ENCODE measurements around the gene CDCP1.

Gene CDCP1

DNA sequence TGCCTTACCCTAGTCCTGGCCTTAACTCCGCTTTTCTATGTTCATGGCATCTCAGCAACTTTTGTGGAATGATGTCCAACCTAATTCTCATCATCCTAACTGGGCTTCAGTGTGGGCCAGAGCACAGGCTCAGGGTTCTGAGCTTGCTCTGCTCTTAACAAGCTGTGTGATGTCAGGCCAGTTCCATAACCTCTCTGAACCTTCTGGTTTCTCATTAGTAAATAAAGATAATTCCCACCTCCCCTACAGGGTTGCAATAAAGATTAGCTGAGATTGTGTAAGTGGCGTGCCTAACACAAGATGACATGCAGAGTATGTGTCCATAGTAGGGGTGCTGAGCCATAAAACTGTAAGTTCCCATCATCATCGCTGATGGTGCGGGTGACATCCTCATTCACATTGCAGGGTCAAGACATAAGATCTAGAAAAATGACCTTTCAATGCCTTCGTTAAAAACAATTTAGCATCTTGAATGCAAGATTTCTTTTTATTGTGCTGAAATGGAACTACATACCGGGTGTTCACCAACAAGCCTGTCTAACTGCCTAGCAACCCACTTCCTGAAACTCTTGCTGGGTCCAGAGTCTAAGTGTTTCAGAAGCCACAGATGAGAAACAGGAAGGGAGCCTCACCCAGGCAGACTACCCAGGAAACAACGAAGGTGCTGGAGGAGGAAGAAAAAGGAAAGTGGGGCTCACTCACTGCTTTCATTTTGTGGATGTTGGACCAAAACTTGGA lies 36.2 kb downstream of the CDCP1 start:
- DNase-seq: peak; percentile 20

DNA sequence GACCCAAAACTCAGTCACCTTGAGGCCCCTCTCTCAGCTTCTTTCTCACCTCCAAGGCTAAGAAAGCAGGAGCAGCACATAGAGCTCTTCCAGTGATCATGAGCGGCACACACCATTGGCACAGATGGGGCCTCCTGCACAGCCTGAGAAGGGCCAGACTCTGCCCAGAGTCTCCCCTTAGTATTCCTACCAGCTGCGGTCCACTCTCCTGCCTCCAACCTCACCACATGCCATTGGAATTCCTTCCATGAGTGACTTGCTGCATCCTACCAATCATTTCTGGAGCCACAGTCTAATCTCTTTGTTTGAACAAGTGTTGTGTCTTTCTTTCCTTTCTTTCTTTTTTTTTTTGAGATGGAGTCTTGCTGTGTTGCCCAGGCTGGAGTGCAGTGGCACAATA lies 39.3 kb downstream of the CDCP1 start:
- no peak for DNase-seq

DNA sequence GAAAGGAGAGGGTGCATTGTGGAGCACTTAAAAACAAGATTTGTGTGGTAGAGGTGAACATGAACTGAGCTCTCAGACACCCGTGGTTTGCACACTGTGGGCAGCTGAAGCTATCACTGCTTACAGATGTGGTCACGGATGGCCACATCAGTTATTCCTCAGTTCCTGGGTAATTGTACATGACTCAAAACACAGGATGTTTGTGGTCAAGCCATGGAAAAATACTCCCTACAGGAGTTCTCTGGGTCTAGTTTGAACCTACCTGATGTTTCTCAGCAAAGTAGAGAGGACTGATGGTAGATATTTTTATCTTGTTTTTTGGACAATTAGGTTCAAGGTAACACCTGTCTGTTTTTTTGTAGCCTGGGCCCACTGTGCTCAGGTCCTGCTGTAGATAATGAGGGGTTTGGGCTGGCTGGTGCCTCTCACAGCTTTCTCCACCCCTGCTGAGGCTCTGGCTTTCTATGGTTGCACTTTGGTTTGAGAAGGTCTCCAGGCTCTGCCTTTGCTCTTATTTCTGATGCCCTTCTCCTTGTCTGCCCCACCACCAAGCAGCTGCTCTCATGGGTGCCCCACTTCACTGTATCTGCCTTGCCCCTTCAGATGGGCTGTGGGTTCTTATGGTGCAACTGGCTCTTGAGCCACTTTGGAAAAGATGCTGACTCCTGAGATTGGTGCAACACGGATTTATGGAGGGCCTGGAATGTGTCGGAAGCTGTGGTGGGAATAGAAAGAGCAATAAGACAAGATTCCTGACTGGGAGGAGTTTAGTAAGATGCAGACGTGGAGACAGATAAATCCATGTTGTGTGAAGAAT lies 40.1 kb downstream of the CDCP1 start:
- peak; percentile 45 for DNase-seq

DNA sequence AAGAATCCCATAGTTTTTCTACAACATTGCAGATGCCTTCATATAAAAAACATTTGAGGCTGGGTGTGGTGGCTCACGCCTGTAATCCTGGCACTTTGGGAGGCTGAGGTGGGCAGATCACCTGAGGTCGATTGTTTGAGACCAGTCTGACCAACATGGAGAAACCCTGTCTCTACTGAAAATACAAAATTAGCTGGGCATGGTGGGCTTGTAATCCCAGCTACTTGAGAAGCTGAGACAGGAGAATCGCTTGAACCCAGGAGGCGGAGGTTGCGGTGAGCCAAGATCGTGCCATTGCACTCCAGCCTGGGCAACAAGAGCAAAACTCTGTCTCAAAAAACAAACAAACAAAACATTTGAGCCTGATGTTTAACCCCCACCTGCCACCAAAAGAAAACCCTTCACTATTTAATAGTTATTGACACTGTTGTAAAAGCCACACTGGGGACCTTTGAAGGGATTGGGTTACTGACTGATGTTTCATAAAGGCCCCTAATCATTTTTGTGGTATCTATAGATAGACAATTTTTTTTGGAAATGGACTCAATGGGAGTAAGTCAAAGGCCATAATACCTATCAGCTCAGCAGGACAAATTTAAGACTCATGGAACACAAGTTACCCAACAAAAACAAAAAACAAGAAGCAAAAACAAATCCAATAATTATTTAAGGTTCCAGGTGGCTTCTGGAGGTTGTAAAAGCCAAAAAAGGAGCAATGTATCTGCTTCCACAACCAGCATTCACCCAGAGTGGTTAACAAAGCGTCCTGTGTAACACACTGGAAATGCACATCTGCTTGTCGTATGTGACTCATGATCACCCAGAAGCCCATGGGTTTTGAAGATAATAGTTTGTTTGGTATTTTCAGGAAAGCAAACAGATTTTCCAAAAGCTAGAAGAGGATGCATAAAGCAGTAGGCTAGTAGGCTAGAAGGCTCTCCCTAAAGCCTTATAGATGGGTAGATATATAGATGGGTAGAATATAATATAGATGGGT lies 41.2 kb downstream of the CDCP1 start:
- peak; percentile 55 for DNase-seq

DNA sequence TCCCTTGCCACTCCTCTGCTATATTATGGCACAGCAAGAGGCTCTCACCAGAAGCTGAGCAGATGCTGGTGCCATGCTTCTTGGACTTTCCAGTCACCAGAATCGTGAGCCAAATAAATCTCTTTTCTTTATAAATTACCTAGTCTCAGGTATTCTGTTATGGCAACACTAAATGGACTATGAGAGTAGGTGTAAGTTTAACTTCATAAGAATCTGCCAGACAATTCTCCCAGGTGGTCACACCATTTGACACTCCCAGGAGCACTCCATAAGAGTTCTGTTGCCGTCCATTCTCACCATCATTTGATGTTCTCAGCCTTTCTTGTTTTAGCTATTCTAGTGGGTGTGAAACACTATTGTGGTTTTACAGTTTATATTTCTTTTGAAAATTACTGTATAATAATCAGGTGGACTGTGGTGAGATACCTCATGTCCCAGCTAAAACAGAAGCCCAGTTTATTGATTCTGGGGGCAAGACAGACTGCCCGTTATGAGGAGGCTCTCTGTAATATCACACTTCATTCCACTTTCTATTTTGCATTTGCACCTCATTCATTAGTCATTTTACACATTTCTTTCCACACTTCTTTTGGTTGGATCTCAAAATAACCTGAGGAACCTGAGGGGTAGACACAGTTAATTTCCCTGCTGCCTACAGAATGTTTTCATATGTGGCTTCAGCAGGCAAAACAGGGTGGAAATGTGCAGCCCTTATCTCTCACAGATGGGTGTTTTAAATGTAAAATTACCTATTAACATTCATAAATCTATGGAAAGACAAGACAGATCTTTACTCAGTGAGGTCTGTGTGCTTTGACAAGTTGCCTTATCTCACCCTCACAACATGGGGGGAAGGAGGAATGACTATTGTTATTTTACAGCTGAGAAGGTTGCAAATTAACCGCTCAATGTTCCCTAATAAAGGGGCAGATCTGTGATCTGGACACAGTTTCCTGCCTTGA lies 42.1 kb downstream of the CDCP1 start:
- peak; percentile 89 for DNase-seq

DNA sequence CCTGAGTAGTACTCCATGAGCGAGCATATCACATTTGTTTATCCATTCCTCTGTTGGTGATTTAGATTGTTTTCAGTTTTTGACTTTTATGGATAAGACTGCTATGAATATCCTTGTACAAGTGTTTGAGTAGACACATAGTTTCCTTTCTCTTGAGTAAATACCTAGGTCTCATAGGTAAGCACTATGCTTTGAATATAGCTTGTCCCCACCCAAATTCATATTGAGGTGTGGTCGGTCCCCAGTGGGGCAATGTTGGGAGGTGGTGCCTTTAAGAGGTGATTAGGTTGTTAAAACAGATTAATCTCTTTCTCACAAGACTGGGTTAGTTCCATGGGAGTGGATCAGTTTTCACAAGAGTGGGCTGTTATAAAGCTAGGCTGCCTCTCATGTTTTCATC lies 42.8 kb downstream of the CDCP1 start:
- peak; percentile 6 for DNase-seq

DNA sequence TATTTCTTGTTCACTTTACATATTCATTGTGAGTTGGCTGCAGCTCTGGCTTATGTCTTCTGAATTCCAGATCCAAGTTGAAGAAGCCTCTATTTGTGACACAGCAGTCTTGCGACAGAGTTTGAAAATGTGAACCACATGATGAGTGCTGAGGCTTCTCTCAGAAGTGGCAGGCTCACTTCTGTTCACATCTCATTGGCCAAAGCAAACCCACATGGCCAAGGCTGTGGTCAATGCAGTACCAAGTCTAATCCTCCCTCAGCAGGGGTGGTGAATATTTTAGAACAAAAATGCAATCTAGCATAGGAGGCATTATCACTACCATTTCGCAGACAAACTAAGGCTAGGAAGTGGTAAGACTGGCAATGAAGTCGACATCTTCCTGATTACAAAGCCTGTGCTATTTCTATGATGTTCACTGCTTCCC lies 45.2 kb downstream of the CDCP1 start:
- DNase-seq: peak; percentile 17

DNA sequence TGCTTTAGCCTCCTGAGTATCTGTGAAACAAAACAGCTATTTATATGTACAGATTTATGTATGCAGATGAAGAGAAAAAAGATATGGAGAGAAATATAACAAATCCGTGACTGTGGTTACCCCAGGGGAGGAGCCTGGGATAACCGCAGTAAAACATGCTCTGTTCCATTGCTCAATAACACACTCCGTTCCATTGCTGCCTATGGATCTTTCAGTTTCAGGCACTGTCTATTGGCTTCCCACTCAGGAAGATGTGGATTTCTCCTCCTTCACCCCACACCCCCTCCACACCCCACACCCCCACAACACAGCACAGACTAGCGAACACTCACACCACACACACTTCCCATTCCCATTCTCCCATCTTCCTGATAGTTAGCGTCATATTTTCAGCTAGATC lies 47.9 kb downstream of the CDCP1 start:
- no peak for DNase-seq

DNA sequence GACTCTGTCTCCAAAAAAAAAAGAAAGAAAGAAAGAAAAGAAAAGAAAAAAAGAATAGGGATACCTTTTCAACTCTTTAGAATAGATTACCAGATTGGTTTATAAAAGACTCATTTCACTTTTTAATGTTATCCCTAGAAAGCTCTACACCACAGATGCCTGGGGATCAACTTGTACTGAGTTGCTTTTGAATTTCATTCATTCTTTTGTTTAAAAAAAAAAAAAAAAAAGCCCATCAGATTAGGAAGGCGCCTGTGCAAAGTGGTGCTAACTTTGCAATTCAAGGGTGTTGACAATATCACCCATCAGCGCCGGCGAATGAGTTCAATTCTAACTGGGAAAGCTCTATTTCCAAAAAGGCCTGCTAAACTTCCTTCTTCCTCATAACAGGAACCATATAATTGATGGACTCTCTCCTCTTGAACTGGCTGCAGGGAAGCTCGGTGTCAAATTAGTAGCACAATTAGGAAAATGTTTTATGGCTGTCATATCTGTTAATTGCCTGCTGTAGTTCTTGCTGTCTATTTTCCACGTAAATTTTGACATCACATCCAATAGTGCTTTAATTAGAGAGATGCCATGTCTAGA lies 48.8 kb downstream of the CDCP1 start:
- DNase-seq: no peak

DNA sequence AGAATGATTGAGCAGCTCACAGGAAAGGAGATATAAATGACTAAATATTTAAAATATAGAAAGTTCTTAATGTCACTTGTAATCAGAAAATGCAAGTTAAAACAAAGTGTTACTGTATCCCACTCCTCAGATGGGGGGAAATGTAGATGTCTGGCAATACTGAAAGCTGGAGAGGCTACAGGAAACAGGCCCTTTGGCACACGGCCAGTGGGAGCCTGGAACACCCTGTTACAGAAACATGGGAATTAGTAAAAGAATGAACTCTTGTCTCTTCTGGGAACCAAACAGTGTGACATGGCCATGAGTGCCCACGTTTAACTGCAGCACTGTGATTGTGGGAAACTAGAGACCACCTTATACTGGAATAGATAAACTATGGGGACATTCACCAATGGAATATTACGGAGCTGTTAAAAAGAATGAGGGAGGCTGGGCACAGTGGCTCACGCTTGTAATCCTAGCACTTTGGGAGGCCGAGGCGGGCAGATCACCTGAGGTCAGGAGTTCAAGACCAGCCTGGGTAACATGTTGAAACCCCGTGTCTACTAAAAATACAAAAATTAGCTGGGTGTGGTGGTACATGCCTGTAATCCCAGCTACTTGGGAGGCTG lies 50.2 kb downstream of the CDCP1 start:
- DNase-seq: no peak

DNA sequence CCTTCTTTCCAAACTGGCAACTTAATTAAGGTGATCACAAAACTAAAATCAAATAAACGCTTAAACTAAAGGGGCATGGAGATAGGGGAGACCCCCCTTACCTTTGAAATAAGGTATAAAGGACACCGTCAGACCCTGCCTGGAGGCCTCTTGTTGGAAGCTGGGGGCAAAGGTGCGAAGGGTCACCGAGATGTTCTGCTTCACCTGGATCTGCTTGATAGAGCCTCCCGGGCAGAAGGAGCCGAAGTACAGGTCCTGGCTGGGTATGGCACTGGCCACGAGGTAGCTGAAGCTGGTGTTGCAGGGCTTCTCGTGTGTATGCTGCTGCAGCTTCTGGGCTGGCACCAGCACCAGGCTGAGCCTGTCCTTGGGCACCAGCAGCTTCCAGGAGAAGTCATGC lies 53.0 kb downstream of the CDCP1 start:
- no peak for DNase-seq

DNA sequence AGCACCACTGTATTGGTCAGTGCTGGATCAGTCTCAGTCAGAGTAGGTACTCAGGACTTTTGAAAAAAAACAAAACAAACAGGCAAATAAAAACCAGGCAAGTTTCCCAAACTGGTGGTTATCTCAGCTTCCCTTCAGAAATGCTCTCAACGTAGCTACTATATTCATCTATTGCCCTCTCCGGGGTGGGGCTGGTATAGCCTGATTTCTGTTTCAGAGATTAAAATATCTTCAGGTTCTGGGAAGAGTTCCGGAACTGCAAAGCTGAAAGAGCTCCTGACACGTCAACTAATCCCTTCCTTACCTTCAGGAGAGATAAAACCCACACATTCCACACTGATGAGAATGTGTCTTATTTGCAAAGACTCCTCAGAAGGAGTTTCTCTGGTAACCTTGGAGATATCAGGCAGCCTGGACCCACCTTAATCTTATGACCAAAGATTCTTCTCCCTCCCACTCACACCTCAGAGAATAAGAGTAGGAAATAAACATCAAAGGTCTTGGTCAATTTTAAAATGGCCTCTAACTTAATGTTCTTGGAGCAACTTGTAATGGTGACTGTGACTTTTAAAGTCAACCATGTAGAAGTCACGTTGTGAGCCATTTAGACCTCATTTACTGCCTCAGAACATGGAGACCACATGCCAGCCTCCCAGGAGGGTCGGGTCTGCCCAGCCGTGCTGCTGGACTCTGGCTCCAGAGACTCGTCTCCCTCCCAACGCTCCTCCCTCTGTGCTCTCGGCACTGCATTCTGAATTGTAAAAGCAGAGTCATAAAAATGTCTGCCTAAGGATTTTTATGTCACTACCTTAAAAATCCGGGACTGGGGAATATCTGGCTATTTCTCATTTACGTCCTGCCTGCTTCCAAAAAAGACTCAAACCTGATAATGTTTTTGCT lies 53.8 kb downstream of the CDCP1 start:
- DNase-seq: no peak

DNA sequence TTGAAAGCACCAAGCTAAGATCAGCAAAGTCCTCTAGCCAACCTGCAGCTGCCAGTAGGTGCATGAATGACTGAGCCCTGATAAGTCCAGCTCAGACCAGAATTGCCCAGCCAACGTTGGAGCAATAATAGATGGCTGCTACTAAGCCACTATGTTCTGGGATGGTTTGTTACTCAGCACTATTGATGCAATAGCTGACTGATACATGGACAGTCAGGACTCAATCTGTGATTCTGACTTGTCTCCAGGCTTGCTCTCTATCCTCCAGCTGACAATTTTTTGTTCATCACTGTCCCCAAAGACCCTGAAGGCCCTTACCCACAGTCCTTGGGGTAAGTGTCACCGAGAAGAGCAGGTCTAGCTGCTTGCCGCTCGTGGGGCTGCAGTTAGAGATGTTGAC lies 55.3 kb downstream of the CDCP1 start:
- DNase-seq: no peak

DNA sequence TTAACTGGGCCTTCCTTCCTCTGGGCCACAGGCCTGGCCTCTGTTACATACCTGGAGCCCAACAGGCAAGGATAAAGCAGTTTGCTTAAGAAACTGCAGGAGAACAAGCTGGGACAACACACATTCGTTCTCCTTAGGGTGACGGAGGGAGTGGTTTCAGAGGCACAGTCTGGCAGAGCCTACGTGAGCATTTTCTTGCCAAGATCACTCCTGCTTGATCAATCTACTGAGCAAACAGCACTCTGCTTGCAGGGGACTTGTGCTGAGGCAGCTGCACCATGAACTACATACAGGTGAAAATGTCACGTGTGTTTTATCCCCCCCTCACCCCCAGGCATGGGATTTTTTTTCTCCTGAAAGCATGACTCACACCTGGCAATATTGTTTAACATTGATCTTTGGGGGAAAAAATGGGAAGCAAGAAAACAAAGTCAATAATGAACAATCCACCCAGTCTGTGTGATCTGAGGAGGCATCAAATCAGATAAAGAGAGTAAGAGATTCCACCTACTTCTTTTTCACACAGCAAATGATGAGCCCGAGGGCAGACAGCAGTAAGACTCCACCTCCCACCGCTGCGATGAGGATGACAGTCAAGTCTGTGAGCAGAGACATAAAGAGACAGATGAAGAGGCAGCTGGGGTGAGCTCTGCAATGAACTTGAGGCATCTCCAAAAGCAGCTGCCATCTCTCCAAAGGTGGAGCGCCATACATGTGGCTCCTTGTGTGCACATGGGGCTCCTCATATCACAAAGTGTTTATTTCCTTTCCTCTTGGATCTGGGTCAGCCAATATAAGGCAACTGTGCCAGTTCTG lies 57.4 kb downstream of the CDCP1 start:
- DNase-seq: no peak

DNA sequence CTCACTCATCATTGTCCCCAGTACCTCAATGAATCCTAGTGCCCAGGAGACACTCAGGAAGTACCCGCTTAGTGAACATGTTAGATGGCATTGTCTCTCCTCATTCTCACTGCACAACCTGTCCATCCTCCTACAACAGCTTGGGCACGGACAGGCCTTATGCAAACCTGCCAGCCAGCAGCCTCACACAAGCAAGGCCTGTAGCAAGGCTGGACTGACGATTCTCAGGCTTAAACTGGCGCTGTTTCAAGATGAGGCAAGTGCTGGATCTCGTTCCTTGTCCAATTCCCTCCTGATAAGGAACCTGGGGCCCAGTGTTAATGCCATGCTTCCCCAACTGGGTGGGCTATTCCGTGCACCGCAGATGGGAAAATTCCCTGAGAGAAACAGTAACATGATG lies 59.0 kb downstream of the CDCP1 start:
- no peak for DNase-seq

DNA sequence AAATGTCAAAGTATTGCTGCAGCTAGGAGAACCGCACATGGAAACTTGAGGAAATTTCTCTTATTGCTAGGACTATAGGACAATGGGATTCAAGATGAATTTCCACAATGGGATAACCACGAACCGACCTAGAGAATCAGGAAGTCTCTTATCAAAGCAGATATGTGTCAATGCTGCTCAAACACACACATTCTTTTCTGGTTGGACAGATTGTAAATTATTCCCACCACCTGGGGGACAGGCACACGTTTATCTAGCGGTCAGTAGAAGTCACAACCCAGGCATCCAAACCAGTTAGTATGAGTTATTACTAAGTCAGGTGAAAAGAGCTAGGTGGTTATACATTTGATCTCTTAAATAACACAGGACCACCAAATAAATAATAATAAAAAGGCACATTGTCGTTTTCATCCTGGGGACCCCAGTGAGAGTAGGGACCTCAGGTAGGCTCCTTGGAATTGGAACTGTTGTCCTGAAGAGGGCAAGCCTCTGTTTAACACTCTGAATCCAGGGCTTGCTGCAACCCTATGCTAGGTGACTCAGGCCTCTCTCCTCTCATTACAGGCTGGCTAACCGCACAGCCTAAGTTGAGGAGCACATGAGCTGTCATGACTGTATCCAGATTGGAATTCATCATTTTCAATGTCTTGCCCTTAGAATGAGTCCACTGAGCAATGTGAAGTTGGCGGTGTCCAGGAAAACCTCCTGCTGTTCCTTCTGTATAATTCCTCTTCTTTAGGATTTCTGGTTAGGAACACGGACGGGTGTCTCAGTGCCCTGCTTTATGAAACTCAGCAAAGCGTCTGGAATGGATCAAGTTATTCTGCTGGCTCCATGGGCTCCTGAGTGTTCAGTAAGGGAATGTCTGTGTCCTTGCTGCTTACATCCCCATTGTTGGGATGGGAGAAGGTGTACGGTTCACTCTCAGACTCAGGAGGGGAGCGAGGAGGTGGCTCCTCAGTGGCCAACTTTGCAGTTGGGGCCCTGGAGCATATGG lies 61.1 kb downstream of the CDCP1 start:
- DNase-seq: no peak

DNA sequence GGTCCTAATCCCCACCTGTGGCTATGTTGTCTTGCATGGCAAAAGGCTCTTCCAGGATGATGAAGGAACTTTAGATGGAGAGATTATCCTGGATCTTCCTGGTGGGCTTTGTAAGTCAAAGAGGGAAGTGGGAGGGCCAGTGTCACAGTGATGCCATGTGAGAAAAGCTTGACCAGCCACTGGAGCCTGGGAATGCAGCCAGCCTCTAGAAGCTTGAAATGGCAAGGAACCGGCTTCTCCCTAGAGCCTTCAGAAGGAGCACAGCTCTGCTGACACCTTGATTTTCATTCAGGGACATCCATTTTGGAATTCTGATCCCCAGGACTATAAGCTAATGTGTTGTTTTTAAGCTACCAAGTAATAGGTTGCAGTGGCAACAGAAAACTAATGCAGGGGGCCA lies 61.8 kb downstream of the CDCP1 start:
- DNase-seq: no peak

DNA sequence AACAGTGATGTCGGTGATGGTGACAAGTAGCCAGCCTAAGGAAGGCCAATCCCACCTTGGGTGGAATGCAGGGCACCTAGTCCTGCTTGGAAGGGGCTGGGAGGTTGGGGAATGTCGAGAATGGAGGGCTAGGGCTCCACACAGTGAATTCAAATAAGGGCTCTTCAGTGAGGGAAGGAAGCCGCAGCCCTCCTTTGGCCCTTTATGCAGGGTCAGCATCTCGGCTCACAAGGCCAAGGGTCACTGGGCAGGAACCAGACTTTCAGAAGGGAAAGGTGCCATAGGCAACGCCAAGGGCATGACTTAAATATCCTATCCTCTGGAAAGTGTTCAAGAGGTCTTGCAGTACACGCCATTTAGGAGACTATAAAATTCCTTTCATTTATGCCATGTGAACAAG lies 63.2 kb downstream of the CDCP1 start:
- DNase-seq: no peak

Measured in hematopoietic multipotent progenitor cell treated with erythropoietin and hydrocortisone succinate and interleukin-3 and kit ligand, for 8 days (in vitro differentiated cells).